B cell (primary cell): ENCODE results near the gene SLC35A2. TPM values are rescaled to one million over a fixed set of nuclear protein-coding genes. Genes with fewer than 3 reads are reported as not detected.
A peak's percentile ranks its signal among the peaks of the same experiment; 100 is the strongest.

Experiments
- ATAC-seq: fragments of 200-7000 bp; cut with Tn5 transposase; one replicate; pipeline ENCODE4 v1.10.0; 2021; ENCODE audit warnings: low read depth, mild to moderate bottlenecking, moderate number of reproducible peaks, moderate library complexity
- CTCF ChIA-PET: fragments of 350-600 bp; sonication (Branson Sonifier 250); formaldehyde crosslinking; loops from one replicate; lab custom pipeline; 2021; ENCODE audit warnings: antibody characterized with exemption, inconsistent platforms; lab: Charles Lee
- POLR2A ChIA-PET: fragments of 350-600 bp; sonication (Branson Sonifier 250); formaldehyde crosslinking; loops from one replicate; lab custom pipeline; 2021; ENCODE audit warnings: antibody characterized with exemption; lab: Charles Lee
- DNase-seq: peaks from one replicate; pipeline ENCODE4 v3.0.0; 2013
- H2AFZ ChIP-seq: 2 replicates; pipeline ENCODE4 v1.6.1; 2012; ENCODE audit warnings: mild to moderate bottlenecking, low read depth, low read length; ENCODE audit not compliant: insufficient read depth, poor library complexity, severe bottlenecking
- H3K27ac ChIP-seq, 2 donors: 1 replicate in 1 of 2; 2 replicates in 1 of 2; pipeline ENCODE4 v1.5.1; 2012 to 2013; ENCODE audit warnings: low read length in 2 of 2, mild to moderate bottlenecking in 2 of 2, moderate library complexity in 1 of 2
- H3K27me3 ChIP-seq, 4 experiments: fragments of 200-600 bp in 1 of 4; sonication (generic) in 1 of 4; replicated peaks in 1 of 4; 1 replicate in 2 of 4; 2 replicates in 2 of 4; pipeline versions ENCODE4 v1.6.1 to v1.7.0; 2013 to 2016; ENCODE audit warnings: low read length in 3 of 4, mild to moderate bottlenecking in 2 of 4, mixed read lengths in 1 of 4, moderate library complexity in 1 of 4; ENCODE audit not compliant: insufficient read depth in 4 of 4, control insufficient read depth in 3 of 4; ENCODE audit errors: control extremely low read depth in 1 of 4
- H3K36me3 ChIP-seq, 2 experiments: replicated peaks in 1 of 2; 1 replicate in 1 of 2; 2 replicates in 1 of 2; pipeline versions ENCODE4 v1.6.1 to v1.7.1; 2013; ENCODE audit warnings: low read length in 1 of 2; ENCODE audit not compliant: insufficient read depth in 2 of 2, control insufficient read depth in 1 of 2; ENCODE audit errors: control extremely low read depth in 1 of 2, extremely low read depth in 1 of 2
- H3K4me1 ChIP-seq, 2 donors: fragments of 200-600 bp in 1 of 2; sonication (generic) in 1 of 2; 1 replicate in 1 of 2; 2 replicates in 1 of 2; pipeline versions ENCODE4 v1.5.1 to v1.6.1; 2013 to 2017; ENCODE audit warnings: low read length in 2 of 2; ENCODE audit not compliant: control insufficient read depth in 2 of 2, insufficient read depth in 2 of 2
- H3K4me2 ChIP-seq: replicated peaks from 2 replicates; pipeline ENCODE3; 2012; ENCODE audit warnings: mild to moderate bottlenecking, low read depth, low read length; ENCODE audit not compliant: poor library complexity, severe bottlenecking
- H3K4me3 ChIP-seq, 5 experiments: fragments of 200-600 bp in 1 of 5; sonication (generic) in 1 of 5; 1 replicate in 3 of 5; 2 replicates in 2 of 5; pipeline versions ENCODE4 v1.5.1 to v1.7.0; 2011 to 2016; ENCODE audit warnings: low read length in 4 of 5, mild to moderate bottlenecking in 4 of 5, low read depth in 2 of 5, control low read depth in 1 of 5, moderate library complexity in 1 of 5; ENCODE audit not compliant: insufficient read depth in 1 of 5; ENCODE audit errors: control extremely low read depth in 1 of 5, extremely low read depth in 1 of 5
- H3K79me2 ChIP-seq: fragments of 200-600 bp; sonication (generic); one replicate; pipeline ENCODE4 v1.6.0; 2016; ENCODE audit warnings: low read length; ENCODE audit not compliant: control insufficient read depth, insufficient read depth
- H3K9ac ChIP-seq: fragments of 200-600 bp; sonication (generic); 2 replicates; pipeline ENCODE4 v1.6.1; 2017; ENCODE audit warnings: mild to moderate bottlenecking, low read length, moderate library complexity
- H3K9me3 ChIP-seq, 3 donors: one replicate each; pipeline versions ENCODE4 v1.6.1 to v1.7.1; 2013; ENCODE audit warnings: low read length in 2 of 3; ENCODE audit not compliant: control insufficient read depth in 2 of 3, insufficient read depth in 1 of 3; ENCODE audit errors: control extremely low read depth in 1 of 3
- H4K20me1 ChIP-seq: 2 replicates; pipeline ENCODE4 v1.6.0; 2012; ENCODE audit warnings: mild to moderate bottlenecking, low read length; ENCODE audit not compliant: insufficient read depth, control insufficient read depth, poor library complexity, severe bottlenecking
- H3K27ac Mint-ChIP-seq: one replicate; pipeline ENCODE4 v1.8.0; 2021; ENCODE audit warnings: mixed read lengths
- H3K27me3 Mint-ChIP-seq: one replicate; pipeline ENCODE4 v1.8.0; 2021; ENCODE audit warnings: mixed read lengths
- H3K4me1 Mint-ChIP-seq: one replicate; pipeline ENCODE4 v1.8.0; 2021; ENCODE audit warnings: mixed read lengths
- H3K4me3 Mint-ChIP-seq: one replicate; pipeline ENCODE4 v1.8.0; 2021; ENCODE audit warnings: mixed read lengths
- H3K9me3 Mint-ChIP-seq: one replicate; pipeline ENCODE4 v1.8.0; 2022; ENCODE audit warnings: mixed read lengths; ENCODE audit not compliant: insufficient read depth
- CTCF ChIP-seq: fragments of 200-600 bp; IDR thresholded peaks from one replicate; pipeline ENCODE4 v1.8.0; 2022; ENCODE audit warnings: antibody characterized with exemption, mild to moderate bottlenecking
- EZH2 ChIP-seq: IDR thresholded peaks from 2 replicates; pipeline ENCODE4 v1.6.1; 2012; ENCODE audit warnings: borderline replicate concordance, low read depth, mild to moderate bottlenecking, moderate library complexity, low read length; ENCODE audit not compliant: insufficient read depth, poor library complexity, severe bottlenecking
- WGBS: methylation state at CpG from one replicate; pipeline ENCODE4 v1.1.5; 2013; ENCODE audit warnings: missing lambda C conversion rate; ENCODE audit not compliant: insufficient coverage; 5-methylcytosine and 5-hydroxymethylcytosine counted together
- intact Hi-C: fragments of 100-400 bp; cut with micrococcal nuclease; formaldehyde crosslinking; loops from one replicate; pipeline ENCODE4 v1.10.0; 2022
- polyA plus RNA-seq: library from polyadenylated mRNA; depleted of rRNA; stranded (reverse); fragments of >200 nt; gene quantifications from 2 replicates; pipeline ENCODE4 v1.2.3, GENCODE V29; 2012
- total RNA-seq, 2 donors: library from RNA; stranded (reverse); fragments of 120-200 nt in 1 of 2; gene quantifications; 1 replicate in 1 of 2; 2 replicates in 1 of 2; pipeline versions ENCODE4 v1.2.3 to v1.2.4, GENCODE V29; 2013 to 2022

The SLC35A2 gene
- total and polyA plus RNA-seq, 2 donors (not counting 1 experiment from before 2014, with no cell fraction given): 19.1 to 22.0 TPM

- H3K4me3 ChIP-seq: no peak overlapping the region
- CTCF ChIA-PET: no interaction called here
- no peak for TF ChIP-seq EZH2
- TF ChIP-seq CTCF: no peak
- H3K9me3 Mint-ChIP-seq: no peaks in the 10 kb centered on the region
- no peak overlapping the region for H2AFZ ChIP-seq
- peak overlapping the region; percentile 51 to 77 for H3K27ac ChIP-seq
- peak overlapping the region; percentile 54 for H3K4me2 ChIP-seq
- peaks cover 68 to 71% of the 10 kb centered on the region in 2 donors for H3K4me1 ChIP-seq
- intact Hi-C loops: loop anchor here (5.0 to 10.0 kb wide), 3 partner anchors 132 to 337 kb away; partner anchors contain the start of genes HDAC6 and WDR13
- no peaks in the 10 kb centered on the region for H4K20me1 ChIP-seq
- no peak for ATAC-seq
- peaks cover 20% of the 10 kb centered on the region for H3K79me2 ChIP-seq
- no peak for DNase-seq
- H3K27ac Mint-ChIP-seq: peak overlapping the region; percentile 99
- H3K36me3 ChIP-seq: peaks cover 0 to 24% of the 10 kb centered on the region in 2 experiments
- H3K27me3 Mint-ChIP-seq: no peaks in the 10 kb centered on the region
- H3K4me3 Mint-ChIP-seq: peak overlapping the region; percentile 65
- H3K9me3 ChIP-seq: no peaks in the 10 kb centered on the region
- peaks cover 66% of the 10 kb centered on the region for H3K4me1 Mint-ChIP-seq
- no peak overlapping the region for H3K9ac ChIP-seq
- H3K27me3 ChIP-seq: no peaks in the 10 kb centered on the region
- POLR2A ChIA-PET: no interaction called here
- WGBS: no CpG with 5 or more reads among the region's 7 CpGs
Measured at GRCh38 chrX:48934581-48935300, 23.3 kb upstream of the SLC35A2 start.

GRCh38 chrX:48933757-48934156 is 22.3 kb upstream of the SLC35A2 start:
- Histone ChIP-seq H3K27me3 (no peaks in the 10 kb centered on the region), H3K4me3 (no peak overlapping the region), H3K4me2 (peak overlapping the region; percentile 54), H3K4me1 (peaks cover 58 to 64% of the 10 kb centered on the region in 2 donors), H3K9ac (no peak overlapping the region), H3K27ac (peak overlapping the region; percentile 24 to 77), H4K20me1 (no peaks in the 10 kb centered on the region), H3K36me3 (peaks cover 0 to 24% of the 10 kb centered on the region in 2 experiments), H2AFZ (no peak overlapping the region), H3K79me2 (peaks cover 20% of the 10 kb centered on the region), H3K9me3 (no peaks in the 10 kb centered on the region)
- H3K4me1 Mint-ChIP-seq: peaks cover 56% of the 10 kb centered on the region
- TF ChIP-seq EZH2 (no peak), CTCF (no peak)
- CTCF ChIA-PET: no interaction called here
- intact Hi-C loops: loop anchor here (10.0 kb wide), 1 partner anchor 259 kb away; no protein-coding TSS in a partner anchor
- ATAC-seq (no peak), DNase-seq (peak; percentile 42)
- WGBS: no CpG with 5 or more reads among the region's 2 CpGs
- peak overlapping the region; percentile 75 for H3K4me3 Mint-ChIP-seq
- POLR2A ChIA-PET: interaction anchor here (0.7 kb wide), 1 partner anchor 9 kb away, joined by 3 read pairs; no protein-coding TSS in a partner anchor
- no peaks in the 10 kb centered on the region for H3K9me3 Mint-ChIP-seq
- H3K27ac Mint-ChIP-seq: peak overlapping the region; percentile 92
- no peaks in the 10 kb centered on the region for H3K27me3 Mint-ChIP-seq
